HEK293 (cell line): Measurements from ENCODE around the gene UBE2D2.

Source experiments
- CTCF ChIA-PET: fragments of 350-600 bp; formaldehyde crosslinking; extraction: SDS; loops from one replicate; lab custom pipeline; 2021; ENCODE audit warnings: antibody characterized with exemption; lab: Yijun Ruan, JAX
- POLR2A ChIA-PET: fragments of 300-600 bp; formaldehyde crosslinking; extraction: SDS; loops from one replicate; lab custom pipeline; 2020; ENCODE audit warnings: antibody characterized with exemption, inconsistent platforms; lab: Yijun Ruan, JAX
- H3K27ac ChIP-seq: fragments of 200-500 bp; sonication (Bioruptor generic); 2 replicates; pipeline ENCODE4 v1.5.1; 2014; ENCODE audit warnings: low read depth, low read length, control low read depth, inconsistent platforms; ENCODE audit errors: extremely low read depth
- H3K36me3 ChIP-seq, 2 experiments: fragments of 200-500 bp in 1 of 2; sonication (Bioruptor generic) in 1 of 2; 1 replicate in 1 of 2; 2 replicates in 1 of 2; pipeline ENCODE4 v1.5.1; 2014 to 2017; ENCODE audit warnings: inconsistent platforms in 2 of 2, low read length in 2 of 2; ENCODE audit not compliant: control insufficient read depth in 2 of 2, insufficient read depth in 1 of 2
- H3K4me1 ChIP-seq: fragments of 200-500 bp; sonication (Bioruptor generic); 2 replicates; pipeline ENCODE4 v1.5.1; 2014; ENCODE audit warnings: mild to moderate bottlenecking, low read length, inconsistent platforms; ENCODE audit not compliant: control insufficient read depth, insufficient read depth
- H3K4me3 ChIP-seq: 2 replicates; pipeline ENCODE4 v1.5.1; 2011; ENCODE audit warnings: low read depth, mild to moderate bottlenecking, control low read depth, low read length, moderate library complexity
- H3K9me3 ChIP-seq: fragments of 200-500 bp; sonication (Bioruptor generic); 2 replicates; pipeline ENCODE4 v1.5.1; 2014; ENCODE audit warnings: low read depth, low read length, inconsistent platforms; ENCODE audit not compliant: control insufficient read depth, insufficient read depth
- HIC1 ChIP-seq: fragments of 450-650 bp; formaldehyde crosslinking; IDR thresholded peaks from 2 replicates; pipeline ENCODE4 v1.5.1; 2016; ENCODE audit warnings: missing biosample characterization, missing genetic modification characterization
- PRDM1 ChIP-seq: fragments of 450-650 bp; formaldehyde crosslinking; IDR thresholded peaks from 2 replicates; pipeline ENCODE4; 2016; ENCODE audit warnings: missing biosample characterization, missing genetic modification characterization
- ZBTB10 ChIP-seq: fragments of 450-650 bp; formaldehyde crosslinking; IDR thresholded peaks from 2 replicates; pipeline ENCODE4 v1.5.1; 2016; ENCODE audit warnings: missing biosample characterization, missing genetic modification characterization
- ZBTB20 ChIP-seq: fragments of 450-650 bp; formaldehyde crosslinking; IDR thresholded peaks from 2 replicates; pipeline ENCODE4 v1.5.1; 2016; ENCODE audit warnings: missing biosample characterization, missing genetic modification characterization
- ZNF155 ChIP-seq: fragments of 450-650 bp; formaldehyde crosslinking; IDR thresholded peaks from 2 replicates; pipeline ENCODE4 v1.5.1; 2016; ENCODE audit warnings: missing biosample characterization, missing genetic modification characterization
- ZNF16 ChIP-seq: fragments of 450-650 bp; formaldehyde crosslinking; IDR thresholded peaks from 2 replicates; pipeline ENCODE4 v1.5.1; 2016; ENCODE audit warnings: low read depth, missing biosample characterization, missing genetic modification characterization
- ZNF175 ChIP-seq: fragments of 450-650 bp; formaldehyde crosslinking; IDR thresholded peaks from 2 replicates; pipeline ENCODE4 v1.5.1; 2016; ENCODE audit warnings: missing biosample characterization, missing genetic modification characterization
- ZNF239 ChIP-seq: fragments of 450-650 bp; formaldehyde crosslinking; IDR thresholded peaks from 2 replicates; pipeline ENCODE4 v1.5.1; 2016; ENCODE audit warnings: missing biosample characterization, missing genetic modification characterization
- ZNF292 ChIP-seq: fragments of 450-650 bp; formaldehyde crosslinking; IDR thresholded peaks from 2 replicates; pipeline ENCODE4 v1.5.1; 2016; ENCODE audit warnings: low read depth, missing biosample characterization, missing genetic modification characterization, borderline replicate concordance
- ZNF366 ChIP-seq: fragments of 450-650 bp; formaldehyde crosslinking; conservative IDR thresholded peaks from 2 replicates; pipeline ENCODE4 v1.5.1; 2016; ENCODE audit warnings: missing biosample characterization, missing genetic modification characterization
- ZNF394 ChIP-seq: fragments of 450-650 bp; formaldehyde crosslinking; IDR thresholded peaks from 2 replicates; pipeline ENCODE4 v1.5.1; 2016; ENCODE audit warnings: missing biosample characterization, missing genetic modification characterization, mild to moderate bottlenecking, moderate library complexity, borderline replicate concordance
- ZNF580 ChIP-seq: fragments of 450-650 bp; formaldehyde crosslinking; IDR thresholded peaks from 2 replicates; pipeline ENCODE4 v1.5.1; 2016; ENCODE audit warnings: missing biosample characterization, missing genetic modification characterization
- ZNF645 ChIP-seq: fragments of 450-650 bp; formaldehyde crosslinking; IDR thresholded peaks from 2 replicates; pipeline ENCODE4; 2016; ENCODE audit warnings: missing biosample characterization, missing genetic modification characterization
- ZNF660 ChIP-seq: fragments of 450-650 bp; IDR thresholded peaks from 2 replicates; pipeline ENCODE4 v1.5.1; 2018; ENCODE audit warnings: missing biosample characterization, mild to moderate bottlenecking, missing genetic modification characterization

The UBE2D2 gene

GRCh38 chr5:139565411-139566305 is 4.5 kb downstream of the UBE2D2 start (continued):
- no peak for TF ChIP-seq HIC1
- TF ChIP-seq ZNF645 (tag by site-specific recombination), result no peak
- TF ChIP-seq ZNF580 (tag by site-specific recombination), result no peak
- TF ChIP-seq ZNF292 (tag by site-specific recombination), result no peak
- TF ChIP-seq, all 188 proteins: peak for 0

GRCh38 chr5:139566611-139567010 is 5.5 kb downstream of the UBE2D2 start:
- Histone ChIP-seq H3K27ac (no peak overlapping the region), H3K36me3 (peaks cover 40 to 59% of the 10 kb centered on the region in 2 experiments; a peak in 2 of 3 replicates), H3K9me3 (no peaks in the 10 kb centered on the region)
- POLR2A ChIA-PET, result no interaction called here
- TF ChIP-seq ZNF155 (tag by site-specific recombination), result no peak
- no peak for TF ChIP-seq ZBTB20 (tag by site-specific recombination)
- no peak for TF ChIP-seq ZNF16 (tag by site-specific recombination)
- TF ChIP-seq, all 188 proteins: peak for 0
- Histone ChIP-seq H3K4me3 (no peak overlapping the region), H3K4me1 (peaks cover 12% of the 10 kb centered on the region)
- CTCF ChIA-PET, result interaction anchor here (0.6 to 3.0 kb wide), 3 partner anchors 8 to 199 kb away, joined by 3 to 22 read pairs (median 4); no protein-coding TSS in a partner anchor

GRCh38 chr5:139569270-139569955 is 8.3 kb downstream of the UBE2D2 start:
- H3K4me3 ChIP-seq, result no peak overlapping the region
- peaks cover 41 to 42% of the 10 kb centered on the region in 2 experiments; a peak in 2 of 3 replicates for H3K36me3 ChIP-seq
- peaks cover 10% of the 10 kb centered on the region for H3K4me1 ChIP-seq
- ChIA-PET POLR2A (interaction anchor here (1.1 kb wide), 1 partner anchor 8 kb away, joined by 4 read pairs; the partner anchor contains the start of gene UBE2D2), CTCF (interaction anchor here (0.7 kb wide), 1 partner anchor 144 kb away, joined by 3 read pairs; no protein-coding TSS in a partner anchor)
- no peaks in the 10 kb centered on the region for H3K9me3 ChIP-seq
- TF ChIP-seq ZNF175 (tag by site-specific recombination) (no peak), ZNF394 (tag by site-specific recombination) (0 out of 2 replicates have a peak, but pooled peaks have one; percentile 30), ZNF239 (tag by site-specific recombination) (no peak)
- no peak overlapping the region for H3K27ac ChIP-seq

GRCh38 chr5:139571543-139571942 is 10.4 kb downstream of the UBE2D2 start:
- POLR2A ChIA-PET, result interaction anchor here (0.9 kb wide), 1 partner anchor 10 kb away, joined by 4 read pairs; the partner anchor contains the start of gene UBE2D2
- peak; percentile 99 for TF ChIP-seq PRDM1
- no peak for TF ChIP-seq ZBTB10 (tag by site-specific recombination)
- TF ChIP-seq ZNF366 (tag by site-specific recombination), result peak; percentile 95
- no peak for TF ChIP-seq ZNF660 (tag by site-specific recombination)
- TF ChIP-seq, all 188 proteins: peak for 2
- Histone ChIP-seq H3K4me1 (peaks cover 4% of the 10 kb centered on the region; the same call in 1 of the 2 replicates), H3K4me3 (no peak overlapping the region), H3K36me3 (peaks cover 29 to 31% of the 10 kb centered on the region in 2 experiments; a peak in 2 of 3 replicates), H3K9me3 (no peaks in the 10 kb centered on the region), H3K27ac (no peak overlapping the region)
- CTCF ChIA-PET, result interaction anchor here (0.6 to 1.3 kb wide), 6 partner anchors 9 to 194 kb away, joined by 3 to 9 read pairs (median 3); no protein-coding TSS in a partner anchor
